Breast epithelium (tissue), 4 donors: ENCODE measurements around the gene C11orf54. TPM values are rescaled to one million over a fixed set of nuclear protein-coding genes. Genes with fewer than 3 reads are reported as not detected.

Experiments
- DNase-seq, 2 donors: peaks; one replicate each; pipeline ENCODE4 v3.0.0-alpha.2; 2019; ENCODE audit warnings: low spot score in 2 of 2
- H3K27ac ChIP-seq, 2 donors: fragments of 200-600 bp; sonication (generic) in 1 of 2; one replicate each; pipeline ENCODE4 v1.5.1; 2016 to 2019; ENCODE audit warnings: mild to moderate bottlenecking in 1 of 2
- H3K27me3 ChIP-seq, 2 donors: fragments of 200-600 bp; sonication (generic) in 1 of 2; one replicate each; pipeline versions ENCODE4 v1.5.1 to v1.6.0; 2017 to 2019; ENCODE audit warnings: control low read depth in 1 of 2, mild to moderate bottlenecking in 1 of 2
- H3K36me3 ChIP-seq: fragments of 200-600 bp; one replicate; pipeline ENCODE4 v1.5.1; 2019
- H3K4me1 ChIP-seq, 2 donors: fragments of 200-600 bp; sonication (generic); one replicate each; pipeline ENCODE4 v1.5.1; 2016 to 2019; ENCODE audit warnings: control low read depth in 1 of 2
- H3K4me3 ChIP-seq, 3 donors: fragments of 200-600 bp; sonication (generic); 1 replicate in 2 of 3; 2 replicates in 1 of 3; pipeline ENCODE4 v1.5.1; 2016 to 2019; ENCODE audit warnings: mild to moderate bottlenecking in 3 of 3, moderate library complexity in 2 of 3
- H3K9me3 ChIP-seq, 2 donors: fragments of 200-600 bp; sonication (generic) in 1 of 2; one replicate each; pipeline ENCODE4 v1.5.1; 2016 to 2019; ENCODE audit warnings: control low read depth in 1 of 2
- CTCF ChIP-seq, 3 donors: fragments of 450-650 bp; IDR thresholded peaks; one replicate each; pipeline ENCODE4 v1.5.1; 2016 to 2017; ENCODE audit warnings: antibody characterized with exemption in 3 of 3, mild to moderate bottlenecking in 3 of 3, moderate library complexity in 3 of 3
- POLR2A ChIP-seq: fragments of 450-650 bp; IDR thresholded peaks from one replicate; pipeline ENCODE4 v1.6.1; 2016; ENCODE audit warnings: antibody characterized with exemption, mild to moderate bottlenecking, moderate library complexity
- POLR2AphosphoS5 ChIP-seq, 3 donors: sonication (generic); formaldehyde crosslinking; IDR thresholded peaks; one replicate each; pipeline ENCODE4 v1.6.1; 2017; ENCODE audit warnings: antibody characterized with exemption in 3 of 3
- intact Hi-C: fragments of 100-400 bp; cut with DNase I; formaldehyde crosslinking; loops from one replicate; pipeline ENCODE4 v1.15.1; 2023; ENCODE audit warnings: low total_unique reads
- total RNA-seq, 3 donors: library from RNA; depleted of rRNA; stranded (reverse); fragments of >200 nt; gene quantifications; one replicate each; pipeline ENCODE4 v1.1.0, GENCODE V29; 2016

C11orf54 gene
- total RNA-seq, 3 donors from 2014 or later: 32.8 to 53.7 (median 53.1) TPM

GRCh38 chr11:93796441-93797231 lies 55.2 kb downstream of the C11orf54 start:
- Histone ChIP-seq H3K4me1 (no peaks in the 10 kb centered on the region), H3K27ac (no peak overlapping the region), H3K4me3 (no peak overlapping the region), H3K9me3 (no peaks in the 10 kb centered on the region), H3K36me3 (peaks cover 14% of the 10 kb centered on the region), H3K27me3 (no peaks in the 10 kb centered on the region)
- DNase-seq: no peak
- intact Hi-C loops: no loop called here
- TF ChIP-seq CTCF (IDR thresholded peaks at IDR 0.05) (no peak), POLR2AphosphoS5 (IDR thresholded peaks at IDR 0.05) (no peak), POLR2A (no peak)

GRCh38 chr11:93801366-93801765 lies 59.9 kb downstream of the C11orf54 start:
- no peaks in the 10 kb centered on the region for H3K4me1 ChIP-seq
- TF ChIP-seq POLR2AphosphoS5 (IDR thresholded peaks at IDR 0.05) (no peak), POLR2A (no peak), CTCF (IDR thresholded peaks at IDR 0.05) (no peak)
- no peak for DNase-seq
- no peaks in the 10 kb centered on the region for H3K27me3 ChIP-seq
- H3K9me3 ChIP-seq: no peaks in the 10 kb centered on the region
- no peak overlapping the region for H3K4me3 ChIP-seq
- intact Hi-C loops: no loop called here
- H3K27ac ChIP-seq: no peak overlapping the region
- H3K36me3 ChIP-seq: peaks cover 7% of the 10 kb centered on the region

GRCh38 chr11:93804879-93805278 lies 63.4 kb downstream of the C11orf54 start:
- intact Hi-C loops: no loop called here
- no peaks in the 10 kb centered on the region for H3K27me3 ChIP-seq
- no peaks in the 10 kb centered on the region for H3K36me3 ChIP-seq
- no peak overlapping the region for H3K4me3 ChIP-seq
- no peaks in the 10 kb centered on the region for H3K4me1 ChIP-seq
- no peaks in the 10 kb centered on the region for H3K9me3 ChIP-seq
- H3K27ac ChIP-seq: no peak overlapping the region
- TF ChIP-seq POLR2A (no peak), POLR2AphosphoS5 (IDR thresholded peaks at IDR 0.05) (no peak), CTCF (IDR thresholded peaks at IDR 0.05) (no peak)
- DNase-seq: no peak

- TF ChIP-seq POLR2A: no peak
- TF ChIP-seq POLR2AphosphoS5 (IDR thresholded peaks at IDR 0.05): no peak
- TF ChIP-seq CTCF (IDR thresholded peaks at IDR 0.05): no peak
- no peak for DNase-seq
These were observed 66.5 kb downstream of the C11orf54 start for GRCh38 chr11:93807980-93808379.

GRCh38 chr11:93813974-93814373 lies 72.5 kb downstream of the C11orf54 start:
- Histone ChIP-seq H3K4me1 (no peaks in the 10 kb centered on the region), H3K9me3 (no peaks in the 10 kb centered on the region), H3K4me3 (no peak overlapping the region), H3K27ac (no peak overlapping the region), H3K27me3 (no peaks in the 10 kb centered on the region), H3K36me3 (no peaks in the 10 kb centered on the region)
- TF ChIP-seq POLR2A (no peak), POLR2AphosphoS5 (IDR thresholded peaks at IDR 0.05) (no peak), CTCF (IDR thresholded peaks at IDR 0.05) (no peak)
- no peak for DNase-seq
- intact Hi-C loops: loop anchor here (2.0 kb wide), 1 partner anchor 23 kb away; no protein-coding TSS in a partner anchor

More at GRCh38 chr11:93807980-93808379, 66.5 kb downstream of the C11orf54 start:
- no peaks in the 10 kb centered on the region for H3K36me3 ChIP-seq
- H3K4me1 ChIP-seq: no peaks in the 10 kb centered on the region
- H3K27me3 ChIP-seq: no peaks in the 10 kb centered on the region
- intact Hi-C loops: no loop called here
- H3K27ac ChIP-seq: no peak overlapping the region
- H3K9me3 ChIP-seq: no peaks in the 10 kb centered on the region
- no peak overlapping the region for H3K4me3 ChIP-seq
